GM12891 (cell line): ENCODE data around the gene UNC13A.

Source experiments
- POLR2A ChIP-seq: IDR thresholded peaks from 2 replicates; pipeline ENCODE4 v1.6.1; 2011; ENCODE audit warnings: low read depth, low read length, control low read depth
- POLR2AphosphoS5 ChIP-seq: IDR thresholded peaks from 2 replicates; pipeline ENCODE4 v1.6.1; 2011; ENCODE audit warnings: low read depth, low read length, control low read depth

GRCh38 chr19:17579661-17580244 is 108.4 kb downstream of the UNC13A start:
- 0 out of 2 replicates have a peak, but pooled peaks have one; percentile 25 for TF ChIP-seq POLR2AphosphoS5
- no peak for TF ChIP-seq POLR2A
